CD4-positive, alpha-beta T cell treated with Interferon alpha-2 for 1 hour (primary cell): ENCODE measurements around the gene SQSTM1.

Experiments
- DNase-seq, 2 donors: peaks; one replicate each; pipeline ENCODE4 v3.0.0-alpha.2; 2020 to 2022

Gene SQSTM1

DNA sequence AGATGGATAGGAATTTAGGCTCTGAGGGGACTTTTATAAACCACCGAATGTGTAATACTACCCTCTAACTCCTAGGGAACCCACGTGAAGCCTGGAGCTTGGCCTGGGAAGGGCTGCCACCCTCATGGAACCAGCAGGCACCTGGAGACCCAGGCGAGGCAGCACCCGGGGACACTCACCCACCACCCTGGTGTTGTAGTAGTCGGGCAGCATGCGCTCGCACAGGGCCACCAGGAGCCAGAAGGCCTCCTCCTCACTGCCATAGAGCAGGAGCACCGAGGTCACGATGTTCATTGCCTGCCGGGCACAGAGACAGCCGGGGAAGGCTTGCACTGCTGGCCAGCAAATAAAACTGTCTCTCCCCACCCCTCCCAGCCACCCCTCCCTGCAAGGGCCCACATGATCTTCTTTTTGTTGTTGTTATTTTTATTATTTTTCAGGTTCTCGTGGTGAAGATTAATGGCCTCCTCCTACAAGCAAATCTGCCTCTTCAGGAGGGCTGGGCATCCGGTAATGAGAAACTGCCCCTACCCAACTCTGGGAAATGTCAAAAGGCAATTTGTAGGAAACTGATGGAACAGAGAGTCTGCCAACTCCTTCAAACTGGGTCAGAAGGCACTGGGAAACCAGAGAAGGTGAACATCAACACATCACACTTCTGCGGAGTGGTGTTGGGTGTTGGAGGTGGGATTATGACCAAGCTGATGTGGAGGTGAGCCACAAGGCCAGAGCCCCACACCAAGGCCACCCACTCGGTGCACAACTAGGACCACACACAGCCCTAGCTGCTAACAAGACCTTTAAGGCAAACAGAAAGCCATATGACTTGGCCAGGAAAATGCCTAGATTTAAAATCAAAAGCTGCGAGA lies 55.3 kb downstream of the SQSTM1 start:
- DNase-seq: no peak

DNA sequence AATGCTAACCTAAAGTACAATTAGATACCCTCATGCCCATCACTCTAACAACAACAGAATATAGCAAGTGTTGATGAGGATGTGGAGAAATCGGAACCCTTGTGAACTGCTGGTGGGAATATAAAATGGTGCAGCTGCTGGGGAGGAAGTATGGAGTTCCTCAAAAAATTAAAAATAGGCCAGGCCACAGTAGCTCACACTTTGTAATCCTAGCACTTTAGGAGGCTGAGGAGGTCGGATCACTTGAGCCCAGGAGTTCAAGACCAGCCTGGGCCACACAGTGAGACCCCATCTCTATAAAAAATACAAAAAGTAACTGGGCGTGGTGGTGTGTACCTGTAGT lies 55.9 kb downstream of the SQSTM1 start:
- no peak for DNase-seq

DNA sequence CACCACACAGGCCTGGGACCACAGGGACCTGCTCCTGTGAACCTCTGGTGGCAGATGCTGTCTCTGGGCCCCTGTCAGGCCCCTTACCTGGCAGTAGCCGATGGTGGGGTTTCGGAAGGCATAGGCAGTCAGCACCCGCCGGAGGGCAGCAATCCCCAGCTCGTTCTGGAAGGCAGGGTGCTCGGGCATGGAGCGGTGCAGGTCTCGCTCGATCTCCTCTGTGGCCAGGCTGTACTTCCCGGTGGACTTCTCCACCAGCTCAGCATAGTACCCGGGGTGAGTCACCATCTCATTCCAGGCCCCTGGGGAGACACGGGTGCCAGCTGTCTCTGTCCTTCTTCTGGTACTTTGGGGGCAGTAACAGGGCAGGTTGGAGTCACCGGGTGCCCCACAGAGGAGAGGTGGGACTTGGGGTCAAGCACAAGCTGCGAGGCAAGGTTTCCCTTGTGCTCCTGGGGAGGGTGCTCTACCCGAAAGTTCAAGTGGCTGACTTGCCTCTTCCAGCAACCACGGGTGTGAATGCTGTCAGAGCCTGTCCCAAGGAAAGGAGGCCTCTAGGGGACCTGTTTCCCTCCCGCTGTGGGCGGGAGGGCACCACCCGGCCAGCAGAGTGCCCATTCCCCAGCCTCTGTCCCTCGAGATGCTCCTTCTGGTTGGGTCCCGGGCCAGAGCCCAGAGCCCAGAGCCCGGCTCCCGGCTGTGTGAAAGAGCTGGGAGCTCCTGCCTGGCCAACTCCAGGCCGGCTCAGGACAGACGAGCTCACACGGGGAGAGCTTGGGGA lies 57.7 kb downstream of the SQSTM1 start:
- no peak for DNase-seq

DNA sequence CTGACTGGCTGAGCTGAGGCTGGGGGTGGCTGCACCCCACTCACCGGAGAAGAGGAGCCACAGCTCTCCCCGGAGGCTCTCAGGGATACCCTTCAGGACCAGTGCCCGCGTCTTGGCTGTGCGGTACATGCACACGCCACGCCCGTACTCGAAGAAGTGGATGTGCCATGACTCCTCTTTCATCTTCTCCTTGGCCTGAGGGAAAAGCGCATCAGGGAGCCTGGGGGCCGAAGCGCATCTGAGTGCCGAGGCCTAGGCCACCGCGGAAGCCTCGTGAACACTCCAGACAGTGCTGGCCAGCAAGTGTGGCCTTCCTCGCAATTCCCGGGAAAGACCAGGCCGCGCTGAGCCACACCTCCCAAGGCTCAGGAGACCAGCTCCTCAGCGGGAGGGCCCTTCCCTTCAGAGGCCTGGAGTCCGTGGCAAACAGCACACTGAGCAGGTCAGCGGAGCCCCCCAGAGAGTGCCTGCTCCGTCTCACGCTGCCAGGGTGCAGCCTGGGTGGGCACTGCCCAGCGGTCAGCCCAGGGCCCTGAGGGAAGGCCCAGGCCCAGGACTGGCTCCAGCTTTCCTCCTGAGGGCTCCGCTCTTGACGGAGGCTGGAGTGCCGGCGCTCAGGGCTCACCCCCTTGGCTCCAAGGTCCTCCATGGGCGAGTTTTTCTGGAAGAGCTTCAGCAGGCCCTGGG lies 58.4 kb downstream of the SQSTM1 start:
- no peak for DNase-seq

DNA sequence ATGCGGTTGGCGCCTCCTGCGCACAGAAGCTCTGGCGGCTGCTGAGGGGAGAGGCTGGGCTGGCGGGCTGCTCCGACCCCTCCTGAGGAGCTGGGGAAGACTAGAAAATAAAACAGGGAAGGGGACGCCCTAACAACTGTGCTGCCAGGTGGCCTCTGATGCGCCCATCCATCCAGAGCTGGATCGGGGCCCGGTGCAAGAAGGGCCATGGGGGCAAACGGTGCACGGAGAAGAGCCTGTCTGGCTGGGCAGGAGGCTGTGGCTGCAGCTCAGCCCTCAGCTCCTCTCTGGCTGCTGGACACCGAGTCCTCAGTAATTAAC lies 58.9 kb downstream of the SQSTM1 start:
- no peak for DNase-seq

DNA sequence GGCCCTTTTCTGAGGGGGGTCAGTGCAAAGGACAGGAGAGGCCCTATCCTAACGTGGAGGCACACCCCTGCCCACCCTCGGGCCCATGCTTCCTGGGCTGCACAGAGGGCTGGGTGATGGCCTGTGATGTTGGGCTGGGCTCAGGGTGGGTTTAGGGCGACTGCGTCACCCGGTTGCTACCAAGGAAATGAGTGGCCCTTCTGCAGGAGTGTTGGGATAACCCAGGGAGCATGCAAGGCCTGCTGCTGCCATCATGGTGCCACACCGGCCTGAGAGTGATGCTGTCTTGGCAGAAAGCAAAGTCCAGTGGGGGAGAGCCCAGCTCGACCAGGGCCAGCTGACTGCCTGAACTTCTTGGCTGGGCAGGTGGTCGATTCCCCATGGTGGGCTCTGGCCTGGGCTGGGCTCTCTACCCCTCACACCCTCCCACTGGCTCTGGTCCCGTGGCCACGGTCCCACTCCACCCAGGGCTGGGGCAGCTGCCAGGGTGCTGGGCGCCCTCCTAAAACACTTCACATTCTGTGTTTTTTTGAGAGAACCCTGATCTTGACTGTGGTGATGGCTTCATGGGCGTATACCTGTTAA lies 59.5 kb downstream of the SQSTM1 start:
- DNase-seq: no peak

DNA sequence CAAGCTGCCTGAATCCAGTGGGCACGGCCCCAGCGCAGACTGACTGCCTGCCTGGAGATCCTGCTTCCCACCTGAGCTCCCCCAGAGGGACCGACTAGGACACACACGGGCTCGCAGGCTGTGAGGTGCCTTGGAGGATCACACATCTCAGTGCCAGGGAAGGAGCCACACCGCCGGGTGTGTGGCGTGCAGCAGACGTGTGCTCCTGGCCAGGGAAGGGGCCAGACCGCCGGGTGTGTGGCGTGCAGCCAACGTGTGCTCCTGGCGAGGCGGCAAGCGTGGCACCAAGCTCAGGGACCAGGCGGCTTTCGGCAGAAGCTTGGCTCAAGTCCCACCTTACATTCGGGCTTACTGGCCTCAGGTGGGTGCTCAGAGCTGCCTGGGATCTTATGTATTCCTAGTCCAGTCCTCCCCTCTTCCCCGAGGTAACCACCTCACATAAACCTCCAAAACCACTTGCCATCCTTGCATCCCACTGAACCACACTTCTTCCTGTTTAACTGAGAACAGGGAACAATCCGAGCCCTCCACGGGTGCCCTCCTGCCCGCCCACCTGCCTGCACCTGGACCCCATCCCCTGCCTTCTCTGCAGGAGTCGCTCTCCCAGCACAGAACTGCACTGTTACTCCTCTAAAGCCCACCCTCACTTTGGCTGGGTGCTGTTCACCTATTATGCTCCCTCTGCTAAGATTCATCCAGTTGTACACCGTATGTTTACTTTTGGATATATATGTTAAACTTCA lies 60.3 kb downstream of the SQSTM1 start:
- DNase-seq: no peak

DNA sequence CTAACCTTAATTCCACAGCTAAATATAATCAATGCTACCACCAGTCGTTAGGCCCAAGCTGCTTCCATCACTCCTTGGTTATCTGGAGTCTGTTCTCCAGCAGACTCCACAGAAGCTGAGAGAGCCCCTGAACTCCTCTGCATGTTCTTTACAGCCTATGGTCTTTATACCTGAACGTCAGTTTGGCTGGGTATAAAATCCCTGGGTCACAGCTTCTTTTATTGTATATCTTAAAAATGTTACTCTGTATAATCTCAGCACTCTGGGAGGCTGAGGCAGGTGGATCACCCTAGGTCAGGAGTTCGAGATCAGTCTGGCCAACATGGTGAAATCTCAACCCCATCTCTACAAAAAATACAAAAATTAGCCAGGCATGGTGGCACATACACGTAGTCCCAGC lies 61.6 kb downstream of the SQSTM1 start:
- no peak for DNase-seq

DNA sequence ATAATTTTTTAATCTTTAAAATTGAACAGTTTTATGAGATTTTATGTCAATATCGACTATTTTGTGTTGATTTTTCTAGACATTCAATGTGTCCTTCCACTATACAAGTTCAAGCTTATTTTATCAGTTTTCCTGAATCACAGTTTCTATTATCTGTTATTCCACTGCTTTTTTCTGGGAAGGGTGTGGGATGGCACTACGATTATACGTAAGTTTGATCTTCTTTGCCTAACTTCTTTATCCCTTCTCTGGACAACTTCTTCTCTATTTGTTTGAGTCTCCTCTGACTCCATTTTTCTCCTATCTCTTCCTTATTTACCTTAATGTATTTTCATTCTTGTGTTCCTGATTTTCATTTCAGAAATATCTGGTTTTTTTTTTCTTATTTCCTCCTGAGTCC lies 62.5 kb downstream of the SQSTM1 start:
- DNase-seq: no peak

DNA sequence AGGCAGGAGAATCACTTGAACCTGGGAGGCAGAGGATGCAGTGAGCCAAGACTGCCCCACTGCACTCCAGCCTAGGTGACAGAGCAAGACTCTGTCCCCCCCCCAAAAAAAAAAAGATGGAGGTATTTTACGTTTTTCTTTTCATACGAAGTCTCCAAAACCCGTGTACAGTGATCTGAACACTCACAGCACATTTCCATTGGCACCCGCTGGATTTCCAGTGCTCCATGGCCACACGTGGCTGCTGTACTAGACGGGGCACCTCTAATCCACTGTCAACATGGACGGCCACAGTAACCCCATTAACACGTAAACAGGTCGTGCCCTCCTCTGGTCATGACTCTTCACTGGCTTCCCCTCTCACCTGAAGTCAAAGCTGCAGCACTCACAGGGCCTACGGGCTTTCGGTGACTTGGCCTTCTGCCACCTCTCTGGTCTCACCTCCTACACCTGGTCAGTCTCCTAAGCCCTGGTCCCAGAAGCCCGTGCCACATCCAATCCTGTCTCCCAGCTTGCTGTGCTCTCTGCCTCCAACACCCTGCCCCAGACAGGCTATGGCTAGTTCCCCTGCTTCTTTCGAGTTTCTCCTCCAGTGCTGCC lies 64.9 kb downstream of the SQSTM1 start:
- no peak for DNase-seq

DNA sequence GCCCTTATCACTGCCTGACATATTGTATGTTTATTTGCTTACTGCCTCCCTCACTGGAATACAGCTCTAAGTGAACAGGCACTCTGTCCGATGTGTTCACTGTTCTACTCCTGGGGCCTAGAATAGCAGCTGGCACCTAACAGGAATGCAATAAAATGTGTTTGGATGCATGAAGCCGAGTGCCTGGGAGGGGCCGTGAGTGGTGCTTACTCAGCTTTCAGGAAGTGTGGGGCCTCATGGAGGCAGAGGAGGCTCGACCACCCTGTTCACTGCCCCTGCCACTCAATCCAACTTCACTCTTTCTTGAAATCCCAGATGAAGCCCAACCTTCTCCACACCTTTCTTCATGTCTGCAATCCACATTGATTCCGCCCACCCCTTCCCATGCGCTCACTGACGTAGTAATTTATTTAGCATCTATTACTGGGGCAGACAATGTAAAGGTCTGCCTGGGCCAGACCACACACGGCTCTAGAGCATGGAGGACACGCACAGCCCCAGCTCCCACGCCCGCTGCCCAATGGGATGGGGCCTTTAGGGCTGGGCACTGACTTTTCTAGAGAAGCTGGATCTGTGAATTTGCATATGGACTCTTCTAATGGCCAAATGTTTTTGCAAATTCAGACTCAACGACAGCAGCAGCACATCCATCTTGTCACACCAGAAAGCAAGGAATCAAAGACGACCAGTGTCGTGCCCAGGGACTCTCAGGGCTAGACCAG lies 65.6 kb downstream of the SQSTM1 start:
- DNase-seq: no peak

DNA sequence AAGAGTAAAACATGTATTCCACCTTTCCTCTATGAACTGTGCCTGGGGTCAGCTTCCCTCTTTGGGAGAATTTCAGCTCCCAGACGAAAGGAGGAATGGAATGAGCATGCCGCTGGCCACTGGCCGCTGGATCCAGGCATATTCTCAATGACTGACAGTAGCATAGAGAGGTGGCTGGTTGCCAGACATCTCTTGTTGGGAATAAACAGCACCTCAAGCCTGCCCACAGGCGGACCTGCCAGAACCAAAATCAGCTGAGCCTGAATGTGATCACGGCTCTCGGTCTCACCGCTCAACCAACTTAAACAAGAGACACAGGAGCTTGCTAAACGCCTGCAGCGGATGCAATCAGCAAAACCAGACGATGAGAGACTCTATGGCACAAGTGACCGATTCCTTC lies 66.4 kb downstream of the SQSTM1 start:
- DNase-seq: no peak
